GM18858 (cell line): ENCODE results near the gene SERPINA3.
"Not testable (repeated sequence)": the region's sequence is repeated elsewhere in the genome, so short reads cannot be mapped to it uniquely, and the experiment has no call there.

Experiments
- ATAC-seq: cut with Tn5 transposase; IDR thresholded peaks from one replicate; pipeline ENCODE4 v1.9.1; 2021; ENCODE audit not compliant: unreplicated experiment

Gene SERPINA3

GRCh38 chr14:94631050-94631449 lies 18.9 kb downstream of the SERPINA3 start:
- ATAC-seq: no peak

DNA sequence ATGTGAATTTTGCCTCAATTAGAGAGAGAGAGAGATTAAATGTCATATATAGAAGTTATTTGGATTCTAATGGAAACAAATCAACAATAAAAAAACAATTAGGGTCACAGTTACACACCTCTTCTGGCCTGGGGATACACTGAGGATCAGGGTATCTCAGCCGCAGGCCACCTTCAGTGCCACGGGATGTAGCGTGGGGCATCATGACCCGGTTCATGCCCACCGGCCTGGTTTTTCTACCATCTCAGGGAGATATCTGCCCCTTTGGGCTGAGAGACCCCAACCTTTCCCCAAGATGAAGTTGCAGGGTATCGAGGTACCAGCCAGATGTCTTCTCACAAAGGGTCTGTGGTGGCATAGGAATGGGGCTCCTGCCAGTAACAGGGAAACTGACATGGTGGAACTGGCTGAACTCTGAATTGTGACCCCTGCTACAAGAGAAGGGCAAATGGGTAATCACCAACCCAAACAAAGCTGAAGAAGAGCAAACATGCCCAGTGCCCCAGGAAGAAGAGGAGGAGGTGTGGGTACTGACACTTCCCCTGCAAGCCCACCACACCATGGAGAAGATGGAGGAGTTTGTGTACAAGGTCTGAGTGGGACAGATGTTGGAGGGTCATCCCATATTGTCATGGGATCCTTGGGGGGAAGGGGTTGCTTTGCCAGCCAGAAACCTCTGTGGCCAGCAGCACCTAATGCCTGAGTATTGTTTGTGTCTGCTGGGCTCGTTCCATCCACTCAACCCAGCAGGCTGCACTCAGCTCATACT lies 19.5 kb downstream of the SERPINA3 start:
- no peak for ATAC-seq

GRCh38 chr14:94632305-94632590 lies 20.1 kb downstream of the SERPINA3 start:
- no peak for ATAC-seq

- no peak for ATAC-seq
These were observed 20.9 kb downstream of the SERPINA3 start for GRCh38 chr14:94633121-94633520.

GRCh38 chr14:94635154-94635553 lies 23.0 kb downstream of the SERPINA3 start:
- ATAC-seq: no peak

GRCh38 chr14:94636744-94637412 lies 24.7 kb downstream of the SERPINA3 start:
- ATAC-seq: no peak

DNA sequence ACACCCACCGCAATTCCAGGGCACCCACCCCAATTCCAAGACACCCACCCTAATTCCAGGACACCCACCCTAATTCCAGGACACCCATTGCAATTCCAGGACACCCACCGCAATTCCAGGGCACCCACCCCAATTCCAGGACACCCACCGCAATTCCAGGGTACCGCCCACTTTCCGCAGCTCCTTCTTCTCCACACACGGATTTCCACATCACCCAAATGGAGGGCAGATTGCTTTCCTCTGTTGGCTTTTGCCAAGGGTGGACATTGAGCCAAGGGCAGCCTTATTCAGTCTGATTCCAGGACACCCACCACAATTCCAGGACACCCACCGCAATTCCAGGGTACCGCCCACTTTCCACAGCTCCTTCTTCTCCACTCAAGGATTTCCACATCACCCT lies 25.6 kb downstream of the SERPINA3 start:
- not testable (repeated sequence) for ATAC-seq

DNA sequence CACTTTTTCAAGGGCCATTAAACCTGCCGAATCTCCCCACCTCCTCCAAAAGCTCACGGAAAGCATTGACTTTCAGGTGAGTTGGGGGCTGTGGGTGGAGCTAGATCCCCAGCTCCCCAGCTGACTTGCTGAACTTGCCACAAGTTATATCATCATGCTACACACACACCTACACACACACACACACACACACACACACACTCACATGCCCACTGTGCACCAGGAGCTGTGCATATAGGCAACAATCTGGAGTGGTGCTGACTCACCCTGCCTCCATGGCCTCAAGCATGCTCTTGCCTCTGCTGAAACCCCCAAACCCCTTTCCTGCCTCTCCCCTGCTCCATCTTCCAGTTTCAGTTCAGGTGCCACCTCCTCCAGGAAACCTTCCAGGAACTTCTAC lies 26.1 kb downstream of the SERPINA3 start:
- ATAC-seq: no peak

GRCh38 chr14:94638961-94639817 lies 27.0 kb downstream of the SERPINA3 start:
- no peak for ATAC-seq

DNA sequence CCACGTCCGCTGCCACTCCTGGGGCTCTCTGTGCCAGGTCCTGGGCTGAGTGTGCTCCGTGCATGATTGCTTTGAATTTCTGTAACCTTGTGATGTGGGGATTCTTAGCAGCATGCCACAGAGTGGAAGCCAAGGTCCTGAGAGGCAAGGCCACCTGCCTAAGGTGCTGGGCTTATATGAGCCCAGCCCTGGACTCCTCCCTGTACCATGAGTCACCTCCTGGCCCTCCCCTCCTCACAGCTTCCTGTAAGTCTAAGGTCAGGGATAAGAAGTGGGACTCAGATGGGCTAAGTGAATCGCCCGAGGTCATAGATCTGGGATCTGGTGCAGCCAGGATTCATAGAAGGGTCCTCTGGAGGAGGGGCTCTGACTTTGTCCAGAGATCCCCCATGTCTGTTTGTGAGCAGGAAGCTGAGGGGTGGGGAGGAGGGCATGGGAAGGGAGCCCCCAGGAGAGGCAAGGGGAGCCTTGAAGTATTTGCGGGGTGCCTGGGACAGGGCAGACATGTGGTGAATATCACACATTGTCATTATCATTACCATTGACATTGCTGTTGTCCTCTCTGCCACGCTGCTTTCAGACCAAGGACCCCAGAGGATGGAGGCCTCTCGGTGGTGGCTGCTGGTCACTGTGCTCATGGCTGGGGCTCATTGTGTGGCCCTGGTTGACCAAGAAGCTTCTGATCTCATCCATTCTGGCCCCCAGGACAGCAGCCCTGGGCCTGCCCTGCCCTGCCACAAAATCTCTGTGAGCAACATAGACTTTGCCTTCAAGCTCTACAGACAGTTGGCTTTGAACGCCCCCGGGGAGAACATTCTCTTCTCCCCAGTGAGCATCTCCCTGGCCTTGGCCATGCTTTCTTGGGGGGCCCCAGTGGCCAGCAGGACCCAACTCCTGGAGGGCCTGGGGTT lies 28.8 kb downstream of the SERPINA3 start:
- ATAC-seq: no peak

DNA sequence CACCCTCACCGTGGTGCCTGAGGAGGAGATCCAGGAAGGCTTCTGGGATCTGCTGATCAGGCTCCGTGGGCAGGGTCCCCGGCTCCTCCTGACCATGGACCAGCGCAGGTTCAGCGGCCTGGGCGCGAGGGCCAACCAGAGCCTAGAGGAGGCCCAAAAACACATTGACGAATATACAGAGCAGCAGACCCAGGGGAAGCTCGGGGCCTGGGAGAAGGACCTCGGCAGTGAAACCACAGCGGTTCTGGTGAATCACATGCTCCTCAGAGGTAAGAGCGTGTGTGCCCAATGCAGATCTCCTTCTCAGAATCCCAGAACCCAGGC lies 29.4 kb downstream of the SERPINA3 start:
- ATAC-seq: no peak

DNA sequence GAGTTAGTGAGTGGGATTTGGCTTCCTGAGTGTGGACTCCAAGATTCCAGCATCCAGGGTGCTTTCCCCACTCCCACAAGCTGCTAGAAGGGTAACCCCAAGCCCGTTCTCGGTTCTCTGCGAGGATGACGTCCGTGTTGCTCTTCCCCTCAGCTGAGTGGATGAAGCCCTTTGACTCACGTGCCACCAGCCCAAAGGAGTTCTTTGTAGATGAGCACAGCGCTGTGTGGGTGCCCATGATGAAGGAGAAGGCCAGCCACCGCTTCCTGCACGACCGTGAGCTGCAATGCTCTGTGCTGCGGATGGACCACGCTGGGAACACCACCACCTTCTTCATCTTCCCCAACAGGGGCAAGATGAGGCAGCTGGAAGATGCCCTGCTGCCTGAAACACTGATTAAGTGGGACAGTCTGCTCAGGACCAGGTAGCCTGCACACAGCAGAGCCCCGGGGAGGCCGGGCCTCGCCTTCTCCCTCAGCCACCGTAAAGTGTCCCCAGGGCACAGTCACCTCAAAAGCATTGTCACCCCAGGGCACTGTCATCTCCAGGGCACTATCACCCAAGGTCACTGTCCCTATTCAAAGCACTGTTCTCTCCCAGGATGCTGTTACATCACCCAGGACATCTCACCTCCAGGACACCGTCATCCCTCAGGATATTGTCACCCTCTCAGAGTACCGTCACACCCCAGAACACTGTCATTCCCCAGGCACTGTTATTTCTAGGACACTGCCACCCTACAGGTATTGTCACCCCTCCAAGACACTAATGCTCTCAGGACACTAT lies 31.3 kb downstream of the SERPINA3 start:
- ATAC-seq: no peak

DNA sequence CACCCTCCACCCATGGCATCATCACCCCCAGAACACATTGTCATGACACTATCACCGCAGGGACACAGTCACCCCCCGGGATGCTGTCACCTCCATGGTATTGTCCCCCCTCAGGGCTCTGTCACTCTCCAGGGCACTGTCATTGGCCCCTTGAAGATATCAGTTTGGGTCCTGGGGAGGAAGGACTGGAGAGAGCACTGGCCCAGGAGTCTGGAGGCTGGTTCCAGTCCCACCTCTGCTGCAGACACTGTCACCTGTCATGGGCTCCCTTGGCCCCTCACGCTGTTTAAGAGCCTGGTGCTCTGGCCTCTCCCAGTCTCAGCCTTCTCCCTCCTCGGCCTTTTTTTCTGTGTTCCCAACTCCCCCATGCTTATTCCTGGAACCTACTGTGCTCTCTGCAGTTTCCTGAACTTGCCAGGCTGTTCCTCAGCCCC lies 31.9 kb downstream of the SERPINA3 start:
- ATAC-seq: no peak

DNA sequence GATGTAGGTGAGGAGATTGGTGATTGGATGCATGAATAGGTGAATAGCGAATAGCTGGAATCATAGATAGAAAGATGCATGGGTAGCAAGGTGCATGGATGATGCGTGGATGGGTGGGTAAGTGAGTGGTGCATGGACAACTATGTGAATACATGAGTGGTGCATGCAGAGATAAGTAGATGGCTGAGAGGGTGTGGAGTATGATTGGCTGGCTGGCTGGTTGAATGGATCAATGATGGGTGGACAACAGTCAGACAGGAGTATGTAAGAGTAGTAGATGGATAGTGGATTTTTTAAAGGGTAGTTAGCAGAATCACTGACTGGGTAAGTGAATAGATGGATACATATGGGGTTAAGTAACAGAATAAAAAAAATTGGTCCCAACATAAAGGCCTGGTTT lies 33.9 kb downstream of the SERPINA3 start:
- ATAC-seq: no peak

GRCh38 chr14:94646481-94646880 lies 34.3 kb downstream of the SERPINA3 start:
- ATAC-seq: no peak

- no peak for ATAC-seq
These were observed 36.6 kb downstream of the SERPINA3 start for GRCh38 chr14:94648801-94649200.

- ATAC-seq: no peak
These were observed 37.6 kb downstream of the SERPINA3 start for GRCh38 chr14:94649543-94650443.

GRCh38 chr14:94650444-94650775 lies 38.2 kb downstream of the SERPINA3 start:
- no peak for ATAC-seq
